IMR-90 (cell line): ENCODE results near the gene METTL17. TPM values are rescaled to one million over a fixed set of nuclear protein-coding genes. Genes with fewer than 3 reads are reported as not detected.

Source experiments
- ATAC-seq: fragments of 200-7000 bp; cut with Tn5 transposase; 2 replicates; pipeline ENCODE4 v1.9.1; 2020; ENCODE audit warnings: low read depth, mild to moderate bottlenecking, moderate library complexity
- BruUV-seq: library from RNA; stranded (reverse); fragments of 400-500 nt; replicated peaks from 2 replicates; lab custom pipeline; 2021; lab: Mats Ljungman, UMichigan
- CTCF ChIA-PET: fragments of 300-600 bp; formaldehyde crosslinking; extraction: SDS; loops from one replicate; lab custom pipeline; 2021; ENCODE audit warnings: antibody characterized with exemption; lab: Yijun Ruan, JAX
- POLR2A ChIA-PET: fragments of 300-600 bp; sonication (Branson Sonifier 250); formaldehyde crosslinking; loops from one replicate; lab custom pipeline; 2022; ENCODE audit warnings: antibody characterized with exemption; ENCODE audit not compliant: unreplicated experiment; lab: Charles Lee
- DNase-seq: peaks from one replicate; pipeline ENCODE4 v3.0.0; 2013
- H2AFZ ChIP-seq: replicated peaks from 2 replicates; pipeline ENCODE3; 2013; ENCODE audit warnings: low read length, mild to moderate bottlenecking; ENCODE audit not compliant: poor library complexity
- H2AK5ac ChIP-seq: 2 replicates; pipeline ENCODE4 v1.6.1; 2013; ENCODE audit warnings: low read depth, low read length, inconsistent platforms
- H2AK9ac ChIP-seq: replicated peaks from 2 replicates; pipeline ENCODE3; 2013; ENCODE audit warnings: mild to moderate bottlenecking, low read depth, low read length, moderate library complexity; ENCODE audit not compliant: poor library complexity
- H2BK120ac ChIP-seq: 2 replicates; pipeline ENCODE4 v1.6.1; 2013; ENCODE audit warnings: low read depth, low read length, inconsistent platforms
- H2BK15ac ChIP-seq: 3 replicates; pipeline ENCODE4 v1.6.1; 2013; ENCODE audit warnings: low read depth, low read length, inconsistent platforms
- H2BK20ac ChIP-seq: 2 replicates; pipeline ENCODE4 v1.6.1; 2013; ENCODE audit warnings: low read depth, mild to moderate bottlenecking, inconsistent platforms, low read length, moderate library complexity
- H2BK5ac ChIP-seq: 2 replicates; pipeline ENCODE4 v1.6.1; 2013; ENCODE audit warnings: mild to moderate bottlenecking, low read depth, low read length, inconsistent platforms; ENCODE audit not compliant: poor library complexity, severe bottlenecking
- H3K14ac ChIP-seq: replicated peaks from 2 replicates; pipeline ENCODE4 v1.6.1; 2013; ENCODE audit warnings: low read depth, low read length, inconsistent platforms
- H3K18ac ChIP-seq: 2 replicates; pipeline ENCODE4 v1.6.1; 2013; ENCODE audit warnings: low read depth, low read length, control low read depth
- H3K23ac ChIP-seq: 2 replicates; pipeline ENCODE4 v1.6.1; 2013; ENCODE audit warnings: low read depth, low read length, inconsistent platforms
- H3K27ac ChIP-seq: 2 replicates; pipeline ENCODE4 v1.5.1; 2013; ENCODE audit warnings: mild to moderate bottlenecking, control low read depth, low read length; ENCODE audit not compliant: insufficient read depth
- H3K27me3 ChIP-seq: 2 replicates; pipeline ENCODE4 v1.6.1; 2013; ENCODE audit warnings: low read length; ENCODE audit not compliant: control insufficient read depth, insufficient read depth
- H3K36me3 ChIP-seq: 2 replicates; pipeline ENCODE4 v1.6.1; 2013; ENCODE audit warnings: low read length, mixed read lengths; ENCODE audit not compliant: control insufficient read depth, insufficient read depth
- H3K4ac ChIP-seq: 2 replicates; pipeline ENCODE4 v1.6.1; 2013; ENCODE audit warnings: low read depth, low read length, inconsistent platforms
- H3K4me1 ChIP-seq: 2 replicates; pipeline ENCODE4 v1.6.1; 2013; ENCODE audit warnings: low read length, mixed read lengths; ENCODE audit not compliant: control insufficient read depth, insufficient read depth
- H3K4me2 ChIP-seq: 2 replicates; pipeline ENCODE4 v1.6.1; 2013; ENCODE audit warnings: low read depth, mild to moderate bottlenecking, control low read depth, low read length, moderate library complexity
- H3K4me3 ChIP-seq: 2 replicates; pipeline ENCODE4 v1.5.1; 2013; ENCODE audit warnings: low read depth, mild to moderate bottlenecking, control low read depth, low read length, moderate library complexity; ENCODE audit not compliant: insufficient read depth
- H3K56ac ChIP-seq: 2 replicates; pipeline ENCODE4 v1.6.1; 2013; ENCODE audit warnings: low read length, inconsistent platforms; ENCODE audit not compliant: insufficient read depth; ENCODE audit errors: extremely low read depth
- H3K79me1 ChIP-seq, 2 experiments: 2 replicates each; pipeline ENCODE4 v1.6.1; 2013; ENCODE audit warnings: low read length in 2 of 2, inconsistent platforms in 1 of 2, low read depth in 1 of 2
- H3K9ac ChIP-seq: 2 replicates; pipeline ENCODE4 v1.6.1; 2013; ENCODE audit warnings: low read depth, low read length, control low read depth
- H3K9me1 ChIP-seq: 2 replicates; pipeline ENCODE4 v1.6.1; 2013; ENCODE audit warnings: low read length, inconsistent platforms; ENCODE audit not compliant: insufficient read depth
- H3K9me3 ChIP-seq: 2 replicates; pipeline ENCODE4 v1.6.1; 2013; ENCODE audit warnings: low read length; ENCODE audit not compliant: control insufficient read depth, insufficient read depth
- H4K20me1 ChIP-seq: 2 replicates; pipeline ENCODE4 v1.6.1; 2013; ENCODE audit warnings: low read length, inconsistent platforms; ENCODE audit not compliant: insufficient read depth
- H4K5ac ChIP-seq: 2 replicates; pipeline ENCODE4 v1.6.1; 2013; ENCODE audit warnings: mild to moderate bottlenecking, low read depth, low read length, control low read depth
- H4K8ac ChIP-seq, 2 experiments: 2 replicates each; pipeline ENCODE4 v1.6.1; 2013; ENCODE audit warnings: low read depth in 2 of 2, low read length in 2 of 2, control low read depth in 1 of 2, inconsistent platforms in 1 of 2
- H4K91ac ChIP-seq: 2 replicates; pipeline ENCODE4 v1.6.1; 2013; ENCODE audit warnings: low read depth, low read length, inconsistent platforms; ENCODE audit not compliant: insufficient read depth
- WGBS, 2 experiments: methylation state at CpG; one replicate each; pipeline versions ENCODE4 v1.1.5 to v1.1.7; 2013; ENCODE audit warnings: missing lambda C conversion rate in 2 of 2; ENCODE audit not compliant: insufficient read length in 1 of 2; ENCODE audit errors: extremely low coverage in 2 of 2; 5-methylcytosine and 5-hydroxymethylcytosine counted together
- dilution Hi-C: fragments of 300-500 bp; cut with HindIII; formaldehyde crosslinking; loops from one replicate; pipeline ENCODE4 v1.14.3; 2018; ENCODE audit warnings: low sequenced_read_pairs; ENCODE audit not compliant: unreplicated experiment
- in situ Hi-C: fragments of 300-500 bp; cut with MboI; formaldehyde crosslinking; loops from 3 replicates; pipeline ENCODE4 v1.14.3; 2019; ENCODE audit warnings: low sequenced_read_pairs, inconsistent platforms, mixed read lengths
- intact Hi-C: fragments of 100-400 bp; cut with micrococcal nuclease; formaldehyde crosslinking; loops from 2 replicates; pipeline ENCODE4 v1.10.0; 2022
- polyA plus RNA-seq, 3 experiments: library from polyadenylated mRNA; depleted of rRNA; stranded (reverse); fragments of >200 nt; gene quantifications; 2 replicates each; pipeline ENCODE4 v1.2.3, GENCODE V29; 2012; ENCODE audit warnings: low replicate concordance in 1 of 3
- total RNA-seq: library from RNA; depleted of rRNA; stranded (reverse); fragments of >200 nt; gene quantifications from 2 replicates; pipeline ENCODE4 v1.2.3, GENCODE V29; 2012
- TF ChIP-seq, protein P1 (sequence below): fragments of 150-350 bp; IDR thresholded peaks from 2 replicates; pipeline ENCODE4 v1.6.1; 2016; ENCODE audit warnings: low read depth, mild to moderate bottlenecking, low read length, moderate library complexity, borderline replicate concordance

METTL17 gene
- total and polyA plus RNA-seq, 2 of the 4 experiments (the other 2 are of a cell fraction): 32.8 to 69.7 TPM

DNA sequence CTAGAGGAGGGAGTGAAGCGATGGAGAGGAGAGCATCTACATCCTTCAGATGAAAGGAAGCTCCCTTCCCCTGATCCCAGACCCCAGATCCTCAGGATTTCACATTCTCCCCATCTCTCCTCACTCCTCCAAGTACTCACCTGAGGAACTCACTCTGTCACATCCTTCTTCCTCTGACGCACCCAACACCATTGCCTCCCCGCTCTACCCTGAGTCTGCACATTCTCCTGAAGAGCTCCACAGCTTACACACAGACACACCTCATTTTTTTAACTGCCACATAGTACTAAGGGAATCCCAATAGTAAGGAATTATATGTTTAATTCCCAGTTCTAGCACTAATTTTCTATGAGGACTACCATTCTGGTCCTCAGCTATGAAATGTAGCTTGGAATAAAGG lies 16.3 kb upstream of the METTL17 start:
- no peak overlapping the region for H3K4me2 ChIP-seq
- H3K9me3 ChIP-seq: no peaks in the 10 kb centered on the region
- CTCF ChIA-PET: interaction anchor here (1.4 kb wide), 1 partner anchor 116 kb away, joined by 4 read pairs; no protein-coding TSS in a partner anchor
- H3K27me3 ChIP-seq: peaks cover 3% of the 10 kb centered on the region; the same call in 1 of the 2 replicates
- dilution Hi-C loops: no loop called here
- H3K4me3 ChIP-seq: no peak overlapping the region
- no TSS peak for BruUV-seq
- no peak overlapping the region for H2BK15ac ChIP-seq
- no peak overlapping the region for H3K56ac ChIP-seq
- H3K18ac ChIP-seq: no peak overlapping the region
- H3K27ac ChIP-seq: no peak overlapping the region
- no peak overlapping the region for H4K5ac ChIP-seq
- POLR2A ChIA-PET: no interaction called here
- H2AK5ac ChIP-seq: 0 out of 2 replicates have a peak overlapping the region, but pooled peaks have one; percentile 45
- H3K4me1 ChIP-seq: peaks cover 5% of the 10 kb centered on the region; the same call in 1 of the 2 replicates
- no peak overlapping the region for H2BK20ac ChIP-seq
- H2AK9ac ChIP-seq: no peak overlapping the region
- H3K14ac ChIP-seq: no peak overlapping the region
- TF ChIP-seq, protein P1, sequence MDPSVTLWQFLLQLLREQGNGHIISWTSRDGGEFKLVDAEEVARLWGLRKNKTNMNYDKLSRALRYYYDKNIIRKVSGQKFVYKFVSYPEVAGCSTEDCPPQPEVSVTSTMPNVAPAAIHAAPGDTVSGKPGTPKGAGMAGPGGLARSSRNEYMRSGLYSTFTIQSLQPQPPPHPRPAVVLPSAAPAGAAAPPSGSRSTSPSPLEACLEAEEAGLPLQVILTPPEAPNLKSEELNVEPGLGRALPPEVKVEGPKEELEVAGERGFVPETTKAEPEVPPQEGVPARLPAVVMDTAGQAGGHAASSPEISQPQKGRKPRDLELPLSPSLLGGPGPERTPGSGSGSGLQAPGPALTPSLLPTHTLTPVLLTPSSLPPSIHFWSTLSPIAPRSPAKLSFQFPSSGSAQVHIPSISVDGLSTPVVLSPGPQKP: no peak
- no peak overlapping the region for H3K23ac ChIP-seq
- H3K9me1 ChIP-seq: peaks cover 4% of the 10 kb centered on the region; the same call in 1 of the 2 replicates
- H3K4ac ChIP-seq: peak overlapping the region; percentile 29; the same call in 1 of the 2 replicates
- no peak overlapping the region for H2AFZ ChIP-seq
- in situ Hi-C loops: no loop called here
- no peak overlapping the region for H3K9ac ChIP-seq
- no peaks in the 10 kb centered on the region for H3K79me1 ChIP-seq
- H4K20me1 ChIP-seq: no peaks in the 10 kb centered on the region
- no peak overlapping the region for H4K8ac ChIP-seq
- ATAC-seq (no peak), DNase-seq (no peak)
- H4K91ac ChIP-seq: no peak overlapping the region; the same call in 1 of the 2 replicates
- 100% methylated on average over 1 of the region's 3 CpGs; no CpG with 5 or more reads in 1 of the 2 experiments for WGBS, 2 experiments
- intact Hi-C loops: loop anchor here (5.0 kb wide), 1 partner anchor 341 kb away; no protein-coding TSS in a partner anchor
- no peaks in the 10 kb centered on the region for H3K36me3 ChIP-seq
- H2BK120ac ChIP-seq: no peak overlapping the region
- no peak overlapping the region for H2BK5ac ChIP-seq
